Cardiac fibroblast (primary cell): Measurements from ENCODE around the gene PRSS53.
"Not testable (repeated sequence)": the region's sequence is repeated elsewhere in the genome, so short reads cannot be mapped to it uniquely, and the experiment has no call there.

Source experiments
- DNase-seq, 2 donors: peaks; one replicate each; pipeline versions ENCODE4 v3.0.0 to v3.0.0-alpha.2; 2010; ENCODE audit warnings: low read depth in 2 of 2
- H3K4me3 ChIP-seq, 2 donors: replicated peaks in 1 of 2; 1 replicate in 1 of 2; 2 replicates in 1 of 2; pipeline ENCODE4 v1.5.1; 2011; ENCODE audit warnings: low read depth in 2 of 2, low read length in 2 of 2, mild to moderate bottlenecking in 2 of 2, moderate library complexity in 1 of 2
- CTCF ChIP-seq: IDR thresholded peaks from one replicate; pipeline ENCODE4 v1.5.1; 2011; ENCODE audit warnings: low read depth, mild to moderate bottlenecking, low read length, inconsistent platforms

Gene PRSS53

GRCh38 chr16:31106509-31107464 is 18.0 kb upstream of the PRSS53 start:
- no peak for TF ChIP-seq CTCF
- H3K4me3 ChIP-seq, result no peak overlapping the region
- DNase-seq, result no peak

GRCh38 chr16:31105677-31106213 is 17.0 kb upstream of the PRSS53 start:
- no peak overlapping the region for H3K4me3 ChIP-seq
- peak; percentile 82 for TF ChIP-seq CTCF
- peak; percentile 66 to 71 for DNase-seq

GRCh38 chr16:31100876-31101641 is 12.3 kb upstream of the PRSS53 start:
- not testable (repeated sequence) for DNase-seq, H3K4me3 ChIP-seq

GRCh38 chr16:31099860-31100638 is 11.3 kb upstream of the PRSS53 start:
- TF ChIP-seq CTCF, result no peak
- no peak overlapping the region for H3K4me3 ChIP-seq
- DNase-seq, result peak in 1 of 2 donors; percentile 77

- H3K4me3 ChIP-seq, result peak within 1 kb of the TSS; percentile 75 to 99
- peak; percentile 98 to 99 for DNase-seq
- TF ChIP-seq CTCF, result no peak
These were observed 5.8 kb upstream of the PRSS53 start, which contains the start of gene VKORC1 for GRCh38 chr16:31094424-31095120. Gene VKORC1 (minus strand): TSS chr16:31094797. CDS start chr16:31094729, 68 bp downstream.

GRCh38 chr16:31094088-31094423 is 5.3 kb upstream of the PRSS53 start:
- no peak for TF ChIP-seq CTCF
- H3K4me3 ChIP-seq, result peak overlapping the region; percentile 75 to 99

More at GRCh38 chr16:31094088-31094423, 5.3 kb upstream of the PRSS53 start:
- DNase-seq, result peak in 1 of 2 donors; percentile 29
